ENCODE measurements around the gene SURF1. TPM values are rescaled to one million over a fixed set of nuclear protein-coding genes. Genes with fewer than 3 reads are reported as not detected.

SURF1 gene
- total and polyA plus RNA-seq, 4 donors = 14.2 to 75.3 (median 57.8) TPM

- Histone ChIP-seq H3K9ac (ENCODE audit: insufficient read depth in 1 of 2, low read length in 2 of 2) (no peak overlapping the region), H3K4me3 (no peak overlapping the region), H3K27me3 (ENCODE audit: control insufficient read depth in 3 of 3, insufficient read depth in 3 of 3, low read length in 2 of 3) (no peaks in the 10 kb centered on the region), H3K9me3 (ENCODE audit: control insufficient read depth in 4 of 4, insufficient read depth in 3 of 4, low read length in 3 of 4) (no peaks in the 10 kb centered on the region), H3K4me1 (ENCODE audit: control insufficient read depth in 5 of 5, insufficient read depth in 5 of 5, low read length in 5 of 5) (peaks cover 0 to 8% (median 4%) of the 10 kb centered on the region in 5 donors), H3K36me3 (ENCODE audit: control insufficient read depth in 4 of 4, insufficient read depth in 4 of 4, low read length in 4 of 4) (peaks cover 0 to 56% (median 37%) of the 10 kb centered on the region in 4 donors), H3K27ac (ENCODE audit: low read depth in 1 of 2, low read length in 1 of 2) (peak overlapping the region in 1 of 2 donors; percentile 23)
- TF ChIP-seq CTCF (IDR thresholded peaks at IDR 0.05; ENCODE audit: control extremely low read depth, extremely low read depth) = no peak
- WGBS, 2 donors = 74 to 82% methylated on average over 15 of the region's 15 CpGs
- ATAC-seq (ENCODE audit: insufficient read depth, low FRiP score) (peak; percentile 66), DNase-seq (no peak)
Measured at GRCh38 chr9:133341369-133342068, 14.8 kb downstream of the SURF1 start.

GRCh38 chr9:133340916-133341315, 15.4 kb downstream of the SURF1 start:
- no peak overlapping the region for H3K4me3 ChIP-seq
- no peak for DNase-seq

GRCh38 chr9:133340256-133340655, 16.0 kb downstream of the SURF1 start:
- no peaks in the 10 kb centered on the region for H3K9me3 ChIP-seq (ENCODE audit: control insufficient read depth in 4 of 4, insufficient read depth in 3 of 4, low read length in 3 of 4)
- no peak for DNase-seq
- no peak for TF ChIP-seq CTCF (IDR thresholded peaks at IDR 0.05; ENCODE audit: control extremely low read depth, extremely low read depth)
- ATAC-seq (ENCODE audit: insufficient read depth, low FRiP score) = no peak
- peaks cover 0 to 49% (median 31%) of the 10 kb centered on the region in 4 donors for H3K36me3 ChIP-seq (ENCODE audit: control insufficient read depth in 4 of 4, insufficient read depth in 4 of 4, low read length in 4 of 4)
- WGBS, 2 donors = 31 to 42% methylated on average over 3 of the region's 3 CpGs
- no peak overlapping the region for H3K9ac ChIP-seq (ENCODE audit: insufficient read depth in 1 of 2, low read length in 2 of 2)
- H3K4me3 ChIP-seq = no peak overlapping the region
- peak overlapping the region in 1 of 2 donors; percentile 17 for H3K27ac ChIP-seq (ENCODE audit: low read depth in 1 of 2, low read length in 1 of 2)
- peaks cover 0 to 6% (median 0%) of the 10 kb centered on the region in 5 donors for H3K4me1 ChIP-seq (ENCODE audit: control insufficient read depth in 5 of 5, insufficient read depth in 5 of 5, low read length in 5 of 5)
- H3K27me3 ChIP-seq (ENCODE audit: control insufficient read depth in 3 of 3, insufficient read depth in 3 of 3, low read length in 2 of 3) = no peaks in the 10 kb centered on the region

More at GRCh38 chr9:133340916-133341315, 15.4 kb downstream of the SURF1 start:
- Histone ChIP-seq H3K4me1 (ENCODE audit: control insufficient read depth in 5 of 5, insufficient read depth in 5 of 5, low read length in 5 of 5) (peaks cover 0 to 5% (median 0%) of the 10 kb centered on the region in 5 donors), H3K27ac (ENCODE audit: low read depth in 1 of 2, low read length in 1 of 2) (no peak overlapping the region), H3K9me3 (ENCODE audit: control insufficient read depth in 4 of 4, insufficient read depth in 3 of 4, low read length in 3 of 4) (no peaks in the 10 kb centered on the region), H3K9ac (ENCODE audit: insufficient read depth in 1 of 2, low read length in 2 of 2) (no peak overlapping the region), H3K36me3 (ENCODE audit: control insufficient read depth in 4 of 4, insufficient read depth in 4 of 4, low read length in 4 of 4) (peaks cover 0 to 55% (median 36%) of the 10 kb centered on the region in 4 donors), H3K27me3 (ENCODE audit: control insufficient read depth in 3 of 3, insufficient read depth in 3 of 3, low read length in 2 of 3) (no peaks in the 10 kb centered on the region)
- no peak for ATAC-seq (ENCODE audit: insufficient read depth, low FRiP score)
- TF ChIP-seq CTCF (IDR thresholded peaks at IDR 0.05; ENCODE audit: control extremely low read depth, extremely low read depth) = no peak
- WGBS, 2 donors = 75 to 85% methylated on average over 12 to 13 of the region's 13 CpGs
